Stimulated activated CD8-positive, alpha-beta memory T cell treated with anti-CD3 and anti-CD28 coated beads, Interleukin-4, amount 100 ng/mL, for 4 hours (primary cell): ENCODE results near the gene ST14.

Source experiments
- DNase-seq, 2 donors: peaks; one replicate each; pipeline ENCODE4 v3.0.0-alpha.2; 2020; ENCODE audit warnings: low read depth in 2 of 2, low spot score in 1 of 2

Gene ST14

GRCh38 chr11:130159657-130160497, at the start of gene ST14:
TSS of gene ST14 (plus strand) at chr11:130159782. CDS start at chr11:130159980, 198 bp downstream.
- DNase-seq: no peak

DNA sequence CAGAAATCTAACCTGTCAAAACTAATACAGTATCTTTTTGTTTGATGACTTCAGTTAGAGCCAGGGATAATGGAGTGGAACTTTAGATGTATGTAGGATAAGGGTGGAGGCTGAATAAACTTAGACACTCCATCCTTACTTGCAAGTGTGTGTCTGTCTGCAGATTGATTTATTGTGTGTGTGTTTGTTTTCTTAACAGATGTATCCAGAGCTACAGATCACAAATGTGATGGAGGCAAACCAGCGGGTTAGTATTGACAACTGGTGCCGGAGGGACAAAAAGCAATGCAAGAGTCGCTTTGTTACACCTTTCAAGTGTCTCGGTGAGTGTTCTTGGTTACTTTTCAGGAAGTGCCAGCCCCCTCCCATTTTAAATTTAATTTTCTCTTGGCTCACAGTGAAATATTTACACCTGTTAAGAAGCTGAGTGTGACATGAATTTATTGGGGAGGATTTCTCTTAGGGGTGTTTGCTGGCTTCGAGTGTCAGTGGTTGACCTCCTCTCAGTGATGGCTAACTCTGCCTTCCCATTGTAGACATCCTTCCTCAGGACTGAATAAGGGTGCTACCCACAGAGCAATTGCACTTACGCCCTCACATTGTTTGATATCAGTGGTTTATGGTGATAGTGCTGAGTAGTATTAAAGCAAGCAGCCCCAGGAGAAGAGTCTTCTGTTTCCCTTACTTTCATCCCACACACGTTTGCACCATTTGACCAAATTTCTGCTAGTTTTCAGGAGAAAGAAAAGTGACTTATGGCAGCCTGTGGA, 49.1 kb upstream of the ST14 start:
- DNase-seq: no peak

GRCh38 chr11:130112071-130112830, 47.3 kb upstream of the ST14 start:
- DNase-seq: no peak

- no peak for DNase-seq
Observed at GRCh38 chr11:130114281-130114680, 45.3 kb upstream of the ST14 start.

DNA sequence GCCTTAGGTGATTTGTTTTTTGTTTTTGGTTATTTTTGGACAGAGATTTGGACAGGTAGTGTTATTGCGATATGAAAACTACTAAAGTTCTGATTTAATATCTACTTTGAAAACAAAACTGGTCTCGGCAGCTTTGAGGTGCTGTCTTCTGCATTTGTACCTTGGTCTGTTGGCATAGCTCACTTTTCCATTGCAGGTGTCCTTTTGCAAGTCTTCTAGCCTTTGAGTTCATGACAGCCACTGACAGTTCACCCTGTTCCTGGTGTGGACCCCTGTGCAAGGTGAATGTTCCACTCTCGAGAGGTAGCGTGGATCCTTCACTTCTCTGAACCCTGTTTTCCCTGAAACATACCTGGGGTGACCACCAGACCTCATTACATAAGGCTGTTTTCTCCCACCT, 44.9 kb upstream of the ST14 start:
- DNase-seq: no peak

GRCh38 chr11:130115218-130115617, 44.4 kb upstream of the ST14 start:
- DNase-seq: no peak

DNA sequence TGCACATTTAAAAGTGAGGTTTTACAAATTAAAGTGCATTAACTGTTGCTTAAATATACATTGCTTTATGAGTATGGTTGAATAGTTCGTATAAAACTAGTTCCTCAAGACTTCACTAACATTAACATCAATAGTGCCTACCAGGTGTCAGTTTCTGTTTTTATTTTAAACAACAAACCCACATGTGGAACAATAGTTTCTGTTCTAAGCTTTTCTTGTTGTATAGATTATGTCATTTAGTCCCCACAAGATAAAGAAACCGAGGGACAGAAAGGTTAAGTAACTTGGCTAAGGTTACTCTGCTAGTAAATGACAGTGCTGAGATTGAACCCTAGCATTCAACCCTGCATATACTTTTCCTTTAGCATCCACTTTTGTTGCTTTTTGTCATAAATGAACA, 41.4 kb upstream of the ST14 start:
- no peak for DNase-seq

DNA sequence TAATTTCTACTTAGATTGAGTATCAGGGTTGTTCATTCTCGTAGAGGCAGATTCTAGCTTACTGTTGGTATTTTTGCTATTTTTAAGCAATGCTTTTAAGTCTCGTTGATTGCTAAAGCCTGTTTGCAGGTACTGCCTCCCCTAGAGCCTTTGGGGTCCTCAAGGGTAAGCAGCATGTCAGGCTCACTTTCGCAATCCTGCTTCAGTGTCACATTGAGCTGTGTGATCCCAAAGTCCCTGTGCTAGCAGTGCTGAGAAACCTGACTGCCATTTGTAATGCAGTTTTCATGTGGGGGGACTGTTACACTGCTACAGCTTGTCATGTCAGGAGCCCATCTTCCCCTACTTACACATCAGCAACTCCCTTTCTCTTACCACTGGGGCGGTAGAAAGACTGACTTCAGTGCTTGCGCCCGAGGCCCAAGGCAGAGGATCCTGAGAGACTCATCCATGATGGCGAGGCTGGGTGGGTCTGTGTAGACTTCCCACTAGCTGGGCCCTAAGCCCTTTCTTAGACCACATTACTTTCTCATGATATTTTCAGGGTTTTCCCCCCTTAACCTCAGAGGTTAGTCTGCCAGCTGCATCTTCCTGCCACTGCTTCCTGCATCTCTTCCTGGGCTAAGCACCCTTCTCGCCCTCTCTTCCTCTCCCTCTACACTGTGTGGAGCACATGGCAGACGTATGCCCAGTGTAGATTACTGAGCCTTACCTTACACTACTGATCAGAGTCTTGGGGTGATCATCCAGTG, 40.8 kb upstream of the ST14 start:
- peak in 1 of 2 donors; percentile 1 for DNase-seq

DNA sequence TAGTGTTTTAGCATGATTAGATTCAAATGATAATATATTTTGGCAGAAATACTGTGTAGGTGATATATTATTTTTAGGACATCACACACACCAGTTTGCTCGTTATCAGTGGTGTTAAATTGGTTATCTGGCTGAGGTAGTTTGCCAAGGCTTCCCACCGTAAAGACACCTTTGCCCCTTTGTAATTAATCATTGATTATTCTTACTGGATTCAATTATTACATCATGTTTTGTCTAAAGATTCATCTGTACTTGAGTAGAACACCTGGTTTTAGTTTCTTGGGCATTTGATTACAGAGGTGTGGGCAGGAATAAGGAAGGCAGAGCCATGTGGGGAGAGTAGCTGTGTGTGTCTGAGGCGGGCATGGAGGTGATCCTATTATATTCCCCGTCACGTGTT, 39.5 kb upstream of the ST14 start:
- no peak for DNase-seq

DNA sequence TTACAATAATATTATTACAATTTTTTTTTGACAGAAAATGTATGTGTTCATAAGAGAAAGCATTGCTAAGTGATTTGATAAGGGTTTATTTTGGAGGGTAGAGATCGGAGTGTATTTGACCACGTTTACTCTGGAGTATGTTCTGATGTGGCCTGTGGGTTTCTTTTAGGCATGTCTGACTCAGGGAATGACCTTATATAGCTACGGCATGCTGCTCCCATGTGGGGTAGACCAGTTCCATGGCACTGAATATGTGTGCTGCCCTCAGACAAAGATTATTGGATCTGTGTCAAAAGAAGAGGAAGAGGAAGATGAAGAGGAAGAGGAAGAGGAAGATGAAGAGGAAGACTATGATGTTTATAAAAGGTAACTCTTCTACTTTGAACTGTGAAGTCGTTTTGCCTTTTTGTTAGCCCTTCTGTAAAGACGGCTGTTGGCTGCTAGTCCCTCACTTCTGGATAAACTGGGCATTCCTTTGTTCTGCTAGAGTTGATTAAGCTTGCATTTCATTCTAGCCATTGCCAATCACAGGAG, 38.1 kb upstream of the ST14 start:
- DNase-seq: no peak

DNA sequence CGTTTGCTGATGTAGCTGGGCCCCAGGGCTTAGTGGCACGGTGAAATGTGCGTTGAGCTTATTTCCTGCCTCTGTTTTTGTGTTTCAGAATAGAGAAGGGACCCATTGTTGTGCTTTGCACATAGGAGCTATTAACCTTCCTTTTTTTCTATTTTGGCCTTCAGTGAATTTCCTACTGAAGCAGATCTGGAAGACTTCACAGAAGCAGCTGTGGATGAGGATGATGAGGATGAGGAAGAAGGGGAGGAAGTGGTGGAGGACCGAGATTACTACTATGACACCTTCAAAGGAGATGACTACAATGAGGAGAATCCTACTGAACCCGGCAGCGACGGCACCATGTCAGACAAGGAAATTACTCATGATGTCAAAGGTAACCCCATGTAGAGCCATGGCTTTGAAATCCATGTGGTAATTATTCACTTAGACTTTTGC, 37.4 kb upstream of the ST14 start:
- no peak for DNase-seq

DNA sequence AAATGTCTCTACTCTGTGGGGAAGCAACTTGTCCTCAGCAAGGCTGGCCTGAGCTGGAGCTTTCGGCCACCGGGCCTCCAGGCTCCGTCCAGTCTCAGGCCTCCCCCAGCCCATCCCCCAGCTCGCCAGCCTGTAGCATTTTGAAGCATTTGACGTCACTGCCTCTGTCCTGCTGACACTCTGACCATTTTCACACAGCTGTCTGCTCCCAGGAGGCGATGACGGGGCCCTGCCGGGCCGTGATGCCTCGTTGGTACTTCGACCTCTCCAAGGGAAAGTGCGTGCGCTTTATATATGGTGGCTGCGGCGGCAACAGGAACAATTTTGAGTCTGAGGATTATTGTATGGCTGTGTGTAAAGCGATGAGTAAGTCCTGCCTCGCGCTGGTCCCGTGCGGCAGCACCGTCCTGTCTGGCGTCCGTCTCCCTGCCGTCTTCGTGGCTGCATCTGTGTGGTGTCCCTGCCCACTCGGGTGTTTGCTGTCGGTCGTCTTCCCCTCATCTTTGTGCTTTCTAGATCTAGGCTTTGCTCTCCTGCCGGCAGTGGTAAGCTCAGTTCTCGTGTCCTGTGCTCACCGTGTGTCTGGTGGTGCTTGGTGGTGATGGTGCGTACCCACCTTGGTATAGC, 36.1 kb upstream of the ST14 start:
- DNase-seq: no peak

DNA sequence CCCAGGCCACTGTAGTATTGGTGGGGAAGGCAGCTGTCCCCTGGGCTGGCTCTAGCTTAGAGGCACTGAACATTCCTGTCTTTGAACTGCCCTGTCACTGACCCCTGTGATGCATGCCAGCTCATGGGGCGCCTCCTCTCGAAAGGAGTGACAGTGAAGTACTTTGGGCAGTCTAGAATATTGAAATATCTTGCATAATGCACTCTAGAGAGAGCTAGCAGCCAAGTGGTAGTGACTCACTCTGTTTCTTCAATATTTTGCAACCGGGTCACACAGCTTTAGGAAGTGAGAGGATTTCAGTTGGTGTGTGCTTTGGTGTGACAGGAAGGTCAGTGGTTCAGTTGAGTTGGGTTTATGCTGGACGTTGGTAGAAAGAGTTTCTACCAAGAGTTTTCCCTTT, 35.5 kb upstream of the ST14 start:
- no peak for DNase-seq

- no peak for DNase-seq
Observed at GRCh38 chr11:130125638-130126037, 33.9 kb upstream of the ST14 start.

- DNase-seq: no peak
Observed at GRCh38 chr11:130126516-130126915, 33.1 kb upstream of the ST14 start.

GRCh38 chr11:130127509-130127908, 32.1 kb upstream of the ST14 start:
- no peak for DNase-seq

DNA sequence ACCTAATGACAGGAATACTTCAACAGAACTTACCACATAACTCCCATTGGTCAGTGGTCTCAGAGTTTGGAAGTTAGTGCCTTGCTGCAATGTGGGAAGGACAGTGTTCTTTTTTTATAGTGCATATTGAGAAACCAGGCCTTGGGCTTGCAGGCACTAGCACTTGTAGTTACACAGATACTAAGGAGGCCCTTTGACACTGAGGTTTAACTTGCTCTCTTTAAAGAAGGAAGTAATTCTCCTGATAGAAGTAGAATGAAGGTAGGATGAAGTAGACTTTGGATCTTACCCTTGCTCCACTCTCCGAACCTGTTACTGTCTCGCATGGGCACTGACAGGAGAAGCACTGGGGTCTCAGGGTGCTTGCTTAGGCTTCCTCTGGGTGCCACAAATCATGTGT, 31.0 kb upstream of the ST14 start:
- DNase-seq: no peak

- no peak for DNase-seq
Observed at GRCh38 chr11:130129922-130130321, 29.7 kb upstream of the ST14 start.

- no peak for DNase-seq
Observed at GRCh38 chr11:130131961-130132850, 27.4 kb upstream of the ST14 start.
